H9 (cell line): ENCODE data around the gene ZNF329. TPM values are rescaled to one million over a fixed set of nuclear protein-coding genes. Genes with fewer than 3 reads are reported as not detected.

ENCODE experiments used
- DNase-seq: peaks from one replicate; pipeline ENCODE4 v3.0.0-alpha.2; 2017
- H2AFZ ChIP-seq: one replicate; pipeline ENCODE4 v1.6.1; 2013; ENCODE audit warnings: mild to moderate bottlenecking, low read length, control low read depth, moderate library complexity
- H2AK5ac ChIP-seq: 2 replicates; pipeline ENCODE4 v1.6.1; 2013; ENCODE audit warnings: low read length, control low read depth, mixed read lengths; ENCODE audit not compliant: insufficient read length
- H2BK120ac ChIP-seq: one replicate; pipeline ENCODE4 v1.6.1; 2013; ENCODE audit warnings: low read depth, mild to moderate bottlenecking, low read length, control low read depth, inconsistent platforms; ENCODE audit not compliant: poor library complexity, severe bottlenecking
- H2BK12ac ChIP-seq: 2 replicates; pipeline ENCODE4 v1.6.1; 2013; ENCODE audit warnings: low read length, control low read depth, mixed read lengths, low read depth; ENCODE audit not compliant: insufficient read length
- H2BK15ac ChIP-seq: 2 replicates; pipeline ENCODE4 v1.6.1; 2013; ENCODE audit warnings: low read depth, low read length, control low read depth
- H2BK20ac ChIP-seq: one replicate; pipeline ENCODE4 v1.6.1; 2013; ENCODE audit warnings: low read depth, mild to moderate bottlenecking, low read length, control low read depth, inconsistent platforms; ENCODE audit not compliant: poor library complexity, severe bottlenecking
- H2BK5ac ChIP-seq: 2 replicates; pipeline ENCODE4 v1.6.1; 2013; ENCODE audit warnings: low read length, control low read depth, mixed read lengths; ENCODE audit not compliant: insufficient read length
- H3K14ac ChIP-seq: 2 replicates; pipeline ENCODE4 v1.6.1; 2013; ENCODE audit warnings: low read length, control low read depth; ENCODE audit not compliant: insufficient read depth
- H3K18ac ChIP-seq: 2 replicates; pipeline ENCODE4 v1.6.1; 2013; ENCODE audit warnings: low read depth, mild to moderate bottlenecking, mixed read lengths, low read length, control low read depth; ENCODE audit not compliant: insufficient read length
- H3K23ac ChIP-seq: 2 replicates; pipeline ENCODE4 v1.6.1; 2013; ENCODE audit warnings: low read length, control low read depth, mixed read lengths, low read depth; ENCODE audit not compliant: insufficient read length
- H3K23me2 ChIP-seq: 2 replicates; pipeline ENCODE4 v1.6.1; 2013; ENCODE audit warnings: low read depth, mild to moderate bottlenecking, mixed read lengths, low read length, control low read depth; ENCODE audit not compliant: insufficient read length, poor library complexity, severe bottlenecking
- H3K27ac ChIP-seq: 2 replicates; pipeline ENCODE4 v1.5.1; 2013; ENCODE audit warnings: low read length, control low read depth, mixed read lengths, low read depth; ENCODE audit not compliant: insufficient read length
- H3K27me3 ChIP-seq: 2 replicates; pipeline ENCODE4 v1.6.1; 2013; ENCODE audit warnings: low read length, control low read depth, inconsistent platforms; ENCODE audit not compliant: insufficient read depth
- H3K4ac ChIP-seq: 2 replicates; pipeline ENCODE4 v1.6.1; 2013; ENCODE audit warnings: low read depth, mild to moderate bottlenecking, control low read depth, inconsistent platforms, low read length, moderate library complexity
- H3K4me1 ChIP-seq: 2 replicates; pipeline ENCODE4 v1.6.1; 2013; ENCODE audit warnings: low read length, control low read depth, inconsistent platforms; ENCODE audit not compliant: insufficient read depth
- H3K4me2 ChIP-seq: 2 replicates; pipeline ENCODE4 v1.6.1; 2013; ENCODE audit warnings: low read length, control low read depth, mixed read lengths; ENCODE audit not compliant: insufficient read length, insufficient read depth
- H3K56ac ChIP-seq: 2 replicates; pipeline ENCODE4 v1.6.1; 2013; ENCODE audit warnings: low read depth, mild to moderate bottlenecking, mixed read lengths, low read length, control low read depth; ENCODE audit not compliant: insufficient read length
- H3K79me1 ChIP-seq: 2 replicates; pipeline ENCODE4 v1.6.1; 2013; ENCODE audit warnings: low read depth, mild to moderate bottlenecking, moderate library complexity, low read length, control low read depth, inconsistent platforms; ENCODE audit not compliant: insufficient read depth, poor library complexity, severe bottlenecking
- H3K79me2 ChIP-seq: 2 replicates; pipeline ENCODE4 v1.6.1; 2013; ENCODE audit warnings: low read length, control low read depth, inconsistent platforms; ENCODE audit not compliant: insufficient read depth
- H3K9ac ChIP-seq: 2 replicates; pipeline ENCODE4 v1.6.1; 2013; ENCODE audit warnings: low read length, control low read depth, mixed read lengths; ENCODE audit not compliant: insufficient read length; ENCODE audit errors: extremely low read depth
- H3K9me3 ChIP-seq: one replicate; pipeline ENCODE4 v1.6.1; 2013; ENCODE audit warnings: low read depth, low read length, inconsistent platforms; ENCODE audit not compliant: control insufficient read depth
- H3T11ph ChIP-seq: one replicate; pipeline ENCODE4 v1.6.1; 2013; ENCODE audit warnings: mild to moderate bottlenecking, low read length, control low read depth, inconsistent platforms
- H4K20me1 ChIP-seq: one replicate; pipeline ENCODE4 v1.6.1; 2013; ENCODE audit not compliant: control insufficient read depth, insufficient read length, insufficient read depth
- H4K5ac ChIP-seq: 2 replicates; pipeline ENCODE4 v1.6.1; 2013; ENCODE audit warnings: low read depth, mild to moderate bottlenecking, mixed read lengths, low read length, control low read depth; ENCODE audit not compliant: insufficient read length
- H4K8ac ChIP-seq: replicated peaks from 2 replicates; pipeline ENCODE4 v1.6.1; 2013; ENCODE audit warnings: low read length, control low read depth, mixed read lengths, low read depth; ENCODE audit not compliant: insufficient read length
- H4K91ac ChIP-seq: 2 replicates; pipeline ENCODE4 v1.6.1; 2013; ENCODE audit warnings: low read depth, mild to moderate bottlenecking, moderate library complexity, mixed read lengths, low read length, control low read depth; ENCODE audit not compliant: insufficient read length
- H3K27ac Mint-ChIP-seq, 3 experiments: 2 replicates in 2 of 3; 3 replicates in 1 of 3; pipeline ENCODE4 v1.8.0; 2020 to 2021; ENCODE audit warnings: mixed read lengths in 3 of 3, mild to moderate bottlenecking in 1 of 3, moderate library complexity in 1 of 3
- H3K27me3 Mint-ChIP-seq: 2 replicates; pipeline ENCODE4 v1.8.0; 2021; ENCODE audit warnings: low read depth, mild to moderate bottlenecking, moderate library complexity, mixed read lengths
- H3K36me3 Mint-ChIP-seq, 3 experiments: 2 replicates in 2 of 3; 3 replicates in 1 of 3; pipeline ENCODE4 v1.8.0; 2020 to 2021; ENCODE audit warnings: low read depth in 3 of 3, mixed read lengths in 3 of 3; ENCODE audit not compliant: insufficient read depth in 1 of 3
- H3K4me1 Mint-ChIP-seq, 2 experiments: 2 replicates each; pipeline ENCODE4 v1.8.0; 2020; ENCODE audit warnings: mixed read lengths in 2 of 2
- H3K4me3 Mint-ChIP-seq, 2 experiments: 2 replicates in 1 of 2; 3 replicates in 1 of 2; pipeline ENCODE4 v1.8.0; 2020 to 2021; ENCODE audit warnings: mild to moderate bottlenecking in 2 of 2, mixed read lengths in 2 of 2, moderate library complexity in 1 of 2
- H3K9me3 Mint-ChIP-seq, 2 experiments: 2 replicates in 1 of 2; 3 replicates in 1 of 2; pipeline ENCODE4 v1.8.0; 2020; ENCODE audit warnings: mild to moderate bottlenecking in 2 of 2, mixed read lengths in 2 of 2, moderate library complexity in 1 of 2
- CTCF ChIP-seq: fragments of 200-600 bp; sonication (generic); conservative IDR thresholded peaks from 3 replicates; pipeline ENCODE4 v1.8.0; 2021; ENCODE audit warnings: antibody characterized with exemption, mild to moderate bottlenecking
- whole genome bisulfite sequencing: extraction: QIAGEN DNeasy Blood & Tissue Kit; methylation state at CpG from one replicate; pipeline ENCODE4 v1.1.7; 2013; ENCODE audit warnings: missing lambda C conversion rate, low lambda C conversion rate, mixed read lengths; ENCODE audit not compliant: insufficient read length; ENCODE audit errors: extremely low coverage; 5-methylcytosine and 5-hydroxymethylcytosine counted together
- total RNA-seq: library from RNA; stranded (reverse); gene quantifications from 2 replicates; pipeline ENCODE4 v1.2.1, GENCODE V29; 2021

The ZNF329 gene
- total RNA-seq, 1 experiment from 2014 or later: 12.1 TPM

- Histone ChIP-seq H3K27ac (no peak overlapping the region), H3K23ac (no peak overlapping the region), H3K23me2 (no peaks in the 10 kb centered on the region), H2BK15ac (no peak overlapping the region), H3K4ac (no peak overlapping the region), H2BK20ac (no peak overlapping the region), H3K9me3 (peaks cover 74% of the 10 kb centered on the region), H3K9ac (no peak overlapping the region), H4K20me1 (no peaks in the 10 kb centered on the region), H2BK12ac (no peak overlapping the region), H4K91ac (no peak overlapping the region), H3T11ph (no peak overlapping the region), H4K5ac (no peak overlapping the region), H3K4me2 (no peak overlapping the region), H2AK5ac (no peak overlapping the region), H3K4me1 (no peaks in the 10 kb centered on the region), H3K56ac (no peak overlapping the region), H3K14ac (no peak overlapping the region), H2BK120ac (no peak overlapping the region), H4K8ac (no peak overlapping the region), H3K79me1 (no peaks in the 10 kb centered on the region), H3K18ac (no peak overlapping the region), H3K27me3 (no peaks in the 10 kb centered on the region), H2AFZ (no peak overlapping the region), H3K79me2 (no peaks in the 10 kb centered on the region), H2BK5ac (no peak overlapping the region)
- no peak for DNase-seq
- H3K9me3 Mint-ChIP-seq: peaks cover 85 to 87% of the 10 kb centered on the region in 2 experiments
- peaks cover 11% of the 10 kb centered on the region for H3K27me3 Mint-ChIP-seq
- no peak overlapping the region for H3K4me3 Mint-ChIP-seq
- H3K36me3 Mint-ChIP-seq: peaks cover 12 to 29% (median 14%) of the 10 kb centered on the region in 3 experiments; a peak in 6 of 7 replicates
- TF ChIP-seq CTCF: no peak
- no CpG with 5 or more reads among the region's 1 CpG for WGBS
- H3K4me1 Mint-ChIP-seq: no peaks in the 10 kb centered on the region
- no peak overlapping the region for H3K27ac Mint-ChIP-seq
These were observed 15.7 kb upstream of the ZNF329 start for GRCh38 chr19:58166268-58166667.
